ENCODE measurements around the gene ADAM12.
A peak's percentile ranks its signal among the peaks of the same experiment; 100 is the strongest.

ADAM12 gene

GRCh38 chr10:126041117-126041516 lies 347.2 kb downstream of the ADAM12 start:
- DNase-seq, result no peak

- no peak for DNase-seq
Observed at GRCh38 chr10:126037946-126038345, 350.3 kb downstream of the ADAM12 start.

- DNase-seq, result no peak
Observed at GRCh38 chr10:126036515-126036914, 351.8 kb downstream of the ADAM12 start.

- DNase-seq, result no peak
Observed at GRCh38 chr10:126034586-126034985, 353.7 kb downstream of the ADAM12 start.

GRCh38 chr10:126029999-126030398 lies 358.3 kb downstream of the ADAM12 start:
- no peak for DNase-seq

GRCh38 chr10:126027692-126028091 lies 360.6 kb downstream of the ADAM12 start:
- DNase-seq, result no peak

- no peak for DNase-seq
Observed at GRCh38 chr10:126022841-126023240, 365.4 kb downstream of the ADAM12 start.

- no peak for DNase-seq
Observed at GRCh38 chr10:126021833-126022500, 366.3 kb downstream of the ADAM12 start.

- no peak for DNase-seq
Observed at GRCh38 chr10:126017961-126018560, 370.2 kb downstream of the ADAM12 start.

- DNase-seq, result no peak
Observed at GRCh38 chr10:126016882-126017281, 371.4 kb downstream of the ADAM12 start.

- DNase-seq, result no peak
Observed at GRCh38 chr10:126016156-126016805, 372.0 kb downstream of the ADAM12 start.

- DNase-seq, result no peak
Observed at GRCh38 chr10:126015413-126015812, 372.9 kb downstream of the ADAM12 start.

- no peak for DNase-seq
Observed at GRCh38 chr10:126014309-126014708, 374.0 kb downstream of the ADAM12 start.

GRCh38 chr10:126013489-126014281 lies 374.6 kb downstream of the ADAM12 start:
- DNase-seq, result peak; percentile 66

- no peak for DNase-seq
Observed at GRCh38 chr10:126012485-126012884, 375.8 kb downstream of the ADAM12 start.

- no peak for DNase-seq
Observed at GRCh38 chr10:126011995-126012394, 376.3 kb downstream of the ADAM12 start.

- no peak for DNase-seq
Observed at GRCh38 chr10:126009650-126010049, 378.6 kb downstream of the ADAM12 start.

GRCh38 chr10:126006906-126007305 lies 381.4 kb downstream of the ADAM12 start:
- DNase-seq, result no peak

GRCh38 chr10:126006264-126006663 lies 382.0 kb downstream of the ADAM12 start:
- DNase-seq, result no peak

- DNase-seq, result no peak
Observed at GRCh38 chr10:126004752-126005151, 383.5 kb downstream of the ADAM12 start.

- no peak for DNase-seq
Observed at GRCh38 chr10:126001576-126001975, 386.7 kb downstream of the ADAM12 start.

GRCh38 chr10:125999694-126000093 lies 388.6 kb downstream of the ADAM12 start:
- DNase-seq, result no peak

GRCh38 chr10:125997586-125997985 lies 390.7 kb downstream of the ADAM12 start:
- no peak for DNase-seq
